SU-DHL-6 (cell line): ENCODE data around the gene SERPIND1.
"Not testable (repeated sequence)": the region's sequence is repeated elsewhere in the genome, so short reads cannot be mapped to it uniquely, and the experiment has no call there.

Experiments
- H2AFZ ChIP-seq: fragments of 200-600 bp; sonication (generic); 2 replicates; pipeline ENCODE4 v1.6.1; 2014; ENCODE audit warnings: low read depth, mild to moderate bottlenecking, moderate library complexity, mixed read lengths, antibody characterized with exemption, low read length; ENCODE audit not compliant: severe bottlenecking
- H3F3A ChIP-seq: fragments of 200-600 bp; shearing (Covaris generic); 2 replicates; pipeline ENCODE4 v1.6.0; 2016; ENCODE audit warnings: antibody characterized with exemption, mild to moderate bottlenecking; ENCODE audit not compliant: insufficient read depth
- H3K27ac ChIP-seq: fragments of 200-600 bp; sonication (generic); 2 replicates; pipeline ENCODE4 v1.5.1; 2016; ENCODE audit warnings: low read depth, mild to moderate bottlenecking, low read length, moderate library complexity, mixed read lengths
- H3K27me3 ChIP-seq: fragments of 200-600 bp; sonication (generic), shearing (Covaris generic); 2 replicates; pipeline ENCODE4 v1.6.0; 2014; ENCODE audit warnings: mild to moderate bottlenecking, low read length
- H3K36me3 ChIP-seq: fragments of 200-600 bp; sonication (generic); 2 replicates; pipeline ENCODE4 v1.6.1; 2014; ENCODE audit warnings: mild to moderate bottlenecking, low read length, mixed read lengths
- H3K4me2 ChIP-seq: fragments of 300-600, 200-600 bp; shearing (Covaris generic), sonication (generic); 2 replicates; pipeline ENCODE4 v1.6.0; 2014; ENCODE audit warnings: low read length, low read depth, mild to moderate bottlenecking; ENCODE audit not compliant: poor library complexity, severe bottlenecking
- H3K4me3 ChIP-seq: fragments of 200-600 bp; sonication (generic); 2 replicates; pipeline ENCODE4 v1.5.1; 2014; ENCODE audit warnings: antibody characterized with exemption, low read length, mild to moderate bottlenecking, mixed read lengths; ENCODE audit not compliant: insufficient read depth, poor library complexity, severe bottlenecking
- H3K79me2 ChIP-seq: fragments of 200-600 bp; sonication (generic); 2 replicates; pipeline ENCODE4 v1.6.1; 2014; ENCODE audit warnings: mild to moderate bottlenecking, low read length, moderate library complexity; ENCODE audit not compliant: insufficient read depth
- H3K9ac ChIP-seq: fragments of 200-600 bp; sonication (generic); 2 replicates; pipeline ENCODE4 v1.7.0; 2014; ENCODE audit warnings: mild to moderate bottlenecking, low read length
- H3K9me2 ChIP-seq: fragments of 200-600 bp; sonication (generic); replicated peaks from 2 replicates; pipeline ENCODE4 v1.6.1; 2014; ENCODE audit warnings: low read length; ENCODE audit not compliant: insufficient read depth
- H3K9me3 ChIP-seq: fragments of 200-600 bp; sonication (generic); 2 replicates; pipeline ENCODE4 v1.6.1; 2014; ENCODE audit warnings: low read length, mixed read lengths; ENCODE audit not compliant: insufficient read depth
- H4K20me1 ChIP-seq: fragments of 200-600 bp; sonication (generic); 2 replicates; pipeline ENCODE4 v1.6.1; 2014; ENCODE audit warnings: low read depth, mild to moderate bottlenecking, antibody characterized with exemption, low read length, moderate library complexity, mixed read lengths
- EZH2phosphoT487 ChIP-seq: fragments of 200-600 bp; sonication (generic), shearing (Covaris generic); conservative IDR thresholded peaks from 2 replicates; pipeline ENCODE4 v1.6.1; 2018; ENCODE audit warnings: mild to moderate bottlenecking, antibody characterized with exemption, low read length, moderate library complexity, mixed read lengths
- TF ChIP-seq, protein P1 (sequence below): fragments of 200-600 bp; sonication (generic); IDR thresholded peaks from one replicate; pipeline ENCODE4 v1.5.1; 2017; ENCODE audit warnings: antibody characterized with exemption, mild to moderate bottlenecking, low read length, moderate library complexity; ENCODE audit not compliant: insufficient read depth, poor library complexity, severe bottlenecking

The SERPIND1 gene

DNA sequence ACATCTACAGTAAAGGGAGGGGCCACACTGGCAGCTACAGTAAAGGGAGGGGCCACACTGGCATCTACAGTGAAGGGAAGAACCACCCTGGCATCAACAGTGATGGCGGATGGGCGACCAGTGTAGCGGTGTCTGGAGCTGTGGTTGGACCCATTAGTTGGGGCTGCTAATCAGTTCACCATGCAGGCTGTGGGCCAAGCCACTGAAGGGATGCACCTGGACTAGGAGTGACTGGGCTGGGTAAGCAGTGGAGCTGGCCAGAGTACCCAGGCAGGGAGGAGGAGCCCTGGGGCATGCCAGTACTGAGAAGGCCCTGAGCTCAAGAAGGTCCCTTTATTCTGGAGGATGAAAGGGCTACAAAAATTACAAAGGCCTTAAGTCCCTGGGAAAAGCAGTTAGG, 37.0 kb upstream of the SERPIND1 start:
- H3K27me3 ChIP-seq, H3K9me2 ChIP-seq, H3K4me2 ChIP-seq, H4K20me1 ChIP-seq, H3F3A ChIP-seq, H3K9ac ChIP-seq, H3K9me3 ChIP-seq, H2AFZ ChIP-seq, H3K4me3 ChIP-seq, H3K27ac ChIP-seq, H3K36me3 ChIP-seq, H3K79me2 ChIP-seq: not testable (repeated sequence)

DNA sequence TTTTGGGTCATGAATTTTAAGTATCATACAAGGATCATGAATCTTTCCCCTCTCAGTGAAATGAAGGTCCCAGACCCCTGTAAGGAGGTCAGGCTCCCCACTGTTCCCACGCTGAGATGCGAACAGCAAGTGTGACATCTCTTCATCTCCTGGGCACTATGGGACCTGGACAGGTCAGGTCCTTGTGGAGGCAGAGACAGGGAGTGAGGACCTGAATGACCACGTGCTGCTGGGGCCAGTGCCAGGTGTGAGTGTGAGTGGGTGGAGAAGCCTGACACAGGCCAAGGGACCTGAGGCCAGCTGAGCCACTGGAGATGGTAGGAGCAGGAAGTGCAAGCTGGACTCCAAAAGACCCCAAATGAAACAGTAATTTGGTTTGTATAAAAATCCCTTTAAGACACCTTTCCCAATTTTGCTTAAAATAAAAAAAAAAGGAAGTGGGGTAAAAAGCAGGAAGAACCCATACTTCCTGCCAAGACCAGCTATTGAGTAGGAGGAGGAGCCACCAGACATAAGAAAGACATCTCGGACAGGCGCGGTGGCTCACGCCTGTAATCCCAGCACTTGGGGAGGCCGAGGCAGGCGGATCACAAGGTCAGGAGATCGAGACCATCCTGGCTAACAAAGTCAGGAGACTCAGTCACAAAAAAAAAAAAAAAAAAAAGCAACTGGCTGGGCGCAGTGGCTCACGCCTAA, 35.4 kb upstream of the SERPIND1 start:
- Histone ChIP-seq H3K79me2 (no peaks in the 10 kb centered on the region), H3K9ac (no peak overlapping the region), H4K20me1 (no peaks in the 10 kb centered on the region), H3K27me3 (no peaks in the 10 kb centered on the region), H2AFZ (no peak overlapping the region), H3K4me3 (no peak overlapping the region), H3K36me3 (0 out of 2 replicates have a peak, but pooled peaks cover 4% of the 10 kb centered on the region), H3K4me2 (no peak overlapping the region), H3K9me3 (no peaks in the 10 kb centered on the region), H3K27ac (no peak overlapping the region), H3F3A (no peaks in the 10 kb centered on the region), H3K9me2 (no peaks in the 10 kb centered on the region)
- TF ChIP-seq EZH2phosphoT487 = no peak
- TF ChIP-seq, protein P1, sequence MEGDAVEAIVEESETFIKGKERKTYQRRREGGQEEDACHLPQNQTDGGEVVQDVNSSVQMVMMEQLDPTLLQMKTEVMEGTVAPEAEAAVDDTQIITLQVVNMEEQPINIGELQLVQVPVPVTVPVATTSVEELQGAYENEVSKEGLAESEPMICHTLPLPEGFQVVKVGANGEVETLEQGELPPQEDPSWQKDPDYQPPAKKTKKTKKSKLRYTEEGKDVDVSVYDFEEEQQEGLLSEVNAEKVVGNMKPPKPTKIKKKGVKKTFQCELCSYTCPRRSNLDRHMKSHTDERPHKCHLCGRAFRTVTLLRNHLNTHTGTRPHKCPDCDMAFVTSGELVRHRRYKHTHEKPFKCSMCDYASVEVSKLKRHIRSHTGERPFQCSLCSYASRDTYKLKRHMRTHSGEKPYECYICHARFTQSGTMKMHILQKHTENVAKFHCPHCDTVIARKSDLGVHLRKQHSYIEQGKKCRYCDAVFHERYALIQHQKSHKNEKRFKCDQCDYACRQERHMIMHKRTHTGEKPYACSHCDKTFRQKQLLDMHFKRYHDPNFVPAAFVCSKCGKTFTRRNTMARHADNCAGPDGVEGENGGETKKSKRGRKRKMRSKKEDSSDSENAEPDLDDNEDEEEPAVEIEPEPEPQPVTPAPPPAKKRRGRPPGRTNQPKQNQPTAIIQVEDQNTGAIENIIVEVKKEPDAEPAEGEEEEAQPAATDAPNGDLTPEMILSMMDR = no peak

DNA sequence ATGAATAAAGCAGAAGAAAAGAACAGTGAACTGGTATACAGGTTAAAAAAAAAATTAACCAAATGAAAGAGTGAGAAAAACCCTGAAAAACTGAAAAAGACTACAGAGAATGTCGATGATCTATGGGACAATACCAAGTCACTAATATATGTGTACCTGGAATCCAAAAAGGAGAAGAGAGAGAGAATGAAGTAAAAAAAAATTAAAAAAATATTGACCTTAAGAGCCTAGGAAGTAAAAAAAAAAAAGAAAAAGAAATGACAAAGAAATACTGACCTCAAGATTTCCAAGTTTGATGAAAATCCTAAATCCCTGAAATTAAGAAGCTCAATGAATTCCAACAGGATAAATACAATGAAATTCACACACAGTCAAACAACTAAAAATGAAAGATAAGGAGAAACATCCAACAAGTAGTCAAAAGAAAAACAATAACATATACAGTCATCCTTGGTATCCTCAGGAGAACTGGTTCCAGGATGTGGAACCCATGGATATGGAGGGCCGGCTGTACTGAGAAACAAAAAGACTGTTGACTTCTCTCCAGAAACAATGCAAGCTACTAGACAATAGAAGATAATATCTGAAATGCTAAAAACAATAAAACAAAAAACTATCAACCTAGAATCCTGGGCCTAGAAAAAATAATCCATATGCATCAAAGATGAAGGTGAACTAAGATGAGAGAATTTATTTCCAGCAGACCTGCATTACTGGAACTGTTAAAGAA, 33.5 kb upstream of the SERPIND1 start:
- Histone ChIP-seq H3K4me3 (no peak overlapping the region), H3F3A (no peaks in the 10 kb centered on the region), H3K9ac (no peak overlapping the region), H3K27me3 (no peaks in the 10 kb centered on the region), H3K4me2 (no peak overlapping the region), H2AFZ (no peak overlapping the region), H3K9me3 (no peaks in the 10 kb centered on the region), H3K36me3 (0 out of 2 replicates have a peak, but pooled peaks cover 4% of the 10 kb centered on the region), H3K9me2 (no peaks in the 10 kb centered on the region), H3K27ac (no peak overlapping the region), H4K20me1 (no peaks in the 10 kb centered on the region), H3K79me2 (no peaks in the 10 kb centered on the region)
- TF ChIP-seq, protein P1 = no peak
- no peak for TF ChIP-seq EZH2phosphoT487

DNA sequence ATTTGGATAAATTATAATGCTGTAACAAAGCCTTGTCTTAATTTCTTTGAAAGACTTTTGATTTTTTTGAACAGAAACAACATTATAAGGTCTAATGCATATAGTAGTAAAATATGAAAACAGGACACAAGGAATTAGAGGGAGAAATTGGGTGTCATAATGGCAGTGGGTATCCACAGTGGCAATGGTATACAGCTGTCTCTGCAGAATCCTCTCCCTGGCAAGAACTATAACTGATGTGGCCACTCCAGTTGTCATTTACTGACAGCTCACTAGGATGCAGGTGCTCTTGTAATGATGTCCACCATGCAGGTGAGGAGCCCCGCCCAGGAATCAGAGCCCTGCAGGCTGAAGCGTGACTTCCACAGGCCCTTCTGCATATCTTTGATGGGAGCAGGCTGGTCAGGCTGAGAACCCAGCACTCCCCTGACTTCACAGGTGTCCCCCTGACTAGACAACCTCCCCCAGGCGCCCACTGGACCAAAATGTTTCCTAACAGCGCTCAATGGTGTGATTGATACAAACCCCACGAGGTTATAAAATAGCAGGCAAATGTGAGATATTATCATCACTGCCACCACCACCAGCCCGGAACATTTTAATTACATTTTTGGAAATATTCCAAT, 32.8 kb upstream of the SERPIND1 start:
- TF ChIP-seq, protein P1 = no peak
- TF ChIP-seq EZH2phosphoT487 = no peak
- H3K79me2 ChIP-seq = no peaks in the 10 kb centered on the region
- no peak overlapping the region for H3K9ac ChIP-seq
- H3K4me3 ChIP-seq = no peak overlapping the region
- H3K36me3 ChIP-seq = 0 out of 2 replicates have a peak, but pooled peaks cover 4% of the 10 kb centered on the region
- H3K9me2 ChIP-seq = no peaks in the 10 kb centered on the region
- no peaks in the 10 kb centered on the region for H4K20me1 ChIP-seq
- no peak overlapping the region for H3K4me2 ChIP-seq
- no peaks in the 10 kb centered on the region for H3K9me3 ChIP-seq
- H3K27me3 ChIP-seq = no peaks in the 10 kb centered on the region
- no peak overlapping the region for H3K27ac ChIP-seq
- H2AFZ ChIP-seq = no peak overlapping the region
- H3F3A ChIP-seq = no peaks in the 10 kb centered on the region
